HG02938 (cell line): ENCODE measurements around the gene PIWIL4.

Experiments used
- ATAC-seq: cut with Tn5 transposase; IDR thresholded peaks from one replicate; pipeline ENCODE4 v1.9.1; 2021; ENCODE audit warnings: mild to moderate bottlenecking, moderate library complexity; ENCODE audit not compliant: unreplicated experiment

Gene PIWIL4

DNA sequence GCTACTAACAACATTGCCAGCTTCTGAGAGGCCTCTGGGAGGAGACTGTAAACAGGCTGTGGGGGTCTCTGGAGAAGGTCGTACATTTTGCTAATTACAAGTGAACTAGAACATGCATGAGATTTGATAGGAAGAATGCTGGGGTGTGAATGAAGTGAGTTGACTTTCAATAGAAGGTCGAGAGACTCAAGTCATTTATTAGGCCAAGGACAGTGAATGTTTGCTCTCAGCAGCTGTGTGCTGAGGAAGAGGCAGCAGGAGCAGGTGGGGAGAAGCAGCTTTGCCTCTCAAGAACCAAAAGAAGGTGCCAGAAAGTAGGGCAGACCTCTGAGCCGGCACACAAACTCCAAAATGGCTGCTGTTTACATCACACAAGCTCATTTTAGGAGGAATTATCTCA lies 91.7 kb downstream of the PIWIL4 start:
- ATAC-seq, result no peak

- no peak for ATAC-seq
Measured at GRCh38 chr11:94661444-94661843, 94.3 kb downstream of the PIWIL4 start.

- no peak for ATAC-seq
Measured at GRCh38 chr11:94662065-94662779, 95.1 kb downstream of the PIWIL4 start.

DNA sequence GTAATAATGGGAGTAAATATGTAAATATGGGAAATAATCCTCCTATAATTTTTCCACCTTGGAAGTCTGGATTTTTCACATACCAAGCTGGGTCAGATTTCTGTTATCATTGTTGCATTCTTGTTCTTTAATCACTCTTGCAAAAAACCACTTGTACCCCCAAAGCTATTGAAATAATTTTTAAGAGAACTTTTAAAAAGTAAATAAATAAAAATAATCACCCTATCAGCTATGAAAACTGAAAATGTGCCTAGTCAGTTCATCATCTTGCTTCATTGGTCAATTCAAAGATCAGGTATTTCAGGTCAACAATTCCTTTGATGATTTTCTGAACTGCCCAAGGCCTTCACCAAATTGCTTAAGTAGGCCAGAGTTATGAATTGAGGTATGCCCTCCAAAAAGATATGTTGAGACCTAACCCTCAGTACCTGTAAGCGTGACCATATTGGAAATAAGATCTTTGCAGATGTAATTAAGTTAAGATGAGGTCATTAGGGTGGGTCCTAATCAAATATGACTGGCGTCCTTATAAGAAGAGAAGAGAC lies 95.8 kb downstream of the PIWIL4 start:
- ATAC-seq, result no peak

GRCh38 chr11:94664346-94664745 lies 97.2 kb downstream of the PIWIL4 start:
- ATAC-seq, result no peak

- no peak for ATAC-seq
Measured at GRCh38 chr11:94665116-94665659, 98.0 kb downstream of the PIWIL4 start.

- ATAC-seq, result no peak
Measured at GRCh38 chr11:94666792-94667721, 99.9 kb downstream of the PIWIL4 start.

DNA sequence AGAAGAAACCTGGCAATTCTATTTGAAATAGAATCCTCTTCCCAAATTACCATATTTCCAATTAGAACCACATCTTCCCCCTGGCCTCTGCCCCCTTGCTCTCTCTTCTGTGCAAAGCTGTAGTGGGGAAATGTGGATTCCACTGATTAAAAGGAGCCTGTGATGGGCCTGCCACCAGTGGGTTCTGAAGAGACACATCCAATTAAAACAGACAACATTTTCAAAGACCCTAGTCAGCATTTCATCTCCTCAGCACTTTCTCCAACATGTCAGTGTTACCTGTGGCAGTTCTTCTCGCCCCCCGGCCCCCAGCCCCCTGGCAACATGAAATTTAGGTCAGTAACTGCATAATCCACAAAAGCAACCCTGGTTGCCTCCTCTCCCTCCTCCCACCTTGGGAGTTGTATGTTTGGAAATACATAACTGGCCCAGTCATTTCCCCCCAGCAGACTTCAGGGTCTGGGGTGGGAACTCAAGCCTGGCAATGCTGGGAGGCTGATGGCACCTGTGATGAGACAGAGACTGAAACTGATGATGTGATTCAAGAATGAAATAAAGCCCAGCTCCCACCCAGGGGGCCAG lies 101.1 kb downstream of the PIWIL4 start:
- no peak for ATAC-seq

- no peak for ATAC-seq
Measured at GRCh38 chr11:94669023-94669422, 101.9 kb downstream of the PIWIL4 start.
